ENCODE data around the gene TANK.

TANK gene

GRCh38 chr2:161237392-161238264 lies 77.4 kb downstream of the TANK start:
- TF ChIP-seq CTCF (IDR thresholded peaks at IDR 0.05; ENCODE audit: poor library complexity, severe bottlenecking): no peak
- peak; percentile 74 for ATAC-seq (ENCODE audit: low read depth)
- DNase-seq (ENCODE audit: low spot score): no peak
- Histone ChIP-seq H3K27ac (ENCODE audit: poor library complexity, severe bottlenecking) (no peak overlapping the region), H3K4me3 (ENCODE audit: severe bottlenecking) (peak overlapping the region; percentile 43), H3K36me3 (ENCODE audit: low read depth) (peaks cover 26% of the 10 kb centered on the region), H3K4me1 (ENCODE audit: insufficient read depth, poor library complexity, severe bottlenecking) (no peaks in the 10 kb centered on the region), H3K27me3 (ENCODE audit: insufficient read depth, poor library complexity, severe bottlenecking) (no peaks in the 10 kb centered on the region), H3K9me3 (ENCODE audit: severe bottlenecking) (no peaks in the 10 kb centered on the region)

- Histone ChIP-seq H3K36me3 (ENCODE audit: low read depth) (peaks cover 25% of the 10 kb centered on the region), H3K9me3 (ENCODE audit: severe bottlenecking) (no peaks in the 10 kb centered on the region), H3K4me1 (ENCODE audit: insufficient read depth, poor library complexity, severe bottlenecking) (no peaks in the 10 kb centered on the region), H3K27ac (ENCODE audit: poor library complexity, severe bottlenecking) (no peak overlapping the region), H3K4me3 (ENCODE audit: severe bottlenecking) (peak overlapping the region; percentile 43), H3K27me3 (ENCODE audit: insufficient read depth, poor library complexity, severe bottlenecking) (no peaks in the 10 kb centered on the region)
- ATAC-seq (ENCODE audit: low read depth): peak; percentile 24
- no peak for DNase-seq (ENCODE audit: low spot score)
- TF ChIP-seq CTCF (IDR thresholded peaks at IDR 0.05; ENCODE audit: poor library complexity, severe bottlenecking): no peak
These were observed 78.0 kb downstream of the TANK start for GRCh38 chr2:161238265-161238559.

GRCh38 chr2:161238560-161239325 lies 78.5 kb downstream of the TANK start:
- Histone ChIP-seq H3K36me3 (ENCODE audit: low read depth) (peaks cover 20% of the 10 kb centered on the region), H3K4me3 (ENCODE audit: severe bottlenecking) (peak overlapping the region; percentile 43), H3K9me3 (ENCODE audit: severe bottlenecking) (no peaks in the 10 kb centered on the region), H3K27me3 (ENCODE audit: insufficient read depth, poor library complexity, severe bottlenecking) (no peaks in the 10 kb centered on the region), H3K27ac (ENCODE audit: poor library complexity, severe bottlenecking) (no peak overlapping the region), H3K4me1 (ENCODE audit: insufficient read depth, poor library complexity, severe bottlenecking) (no peaks in the 10 kb centered on the region)
- DNase-seq (ENCODE audit: low spot score) (peak; percentile 63), ATAC-seq (ENCODE audit: low read depth) (peak; percentile 45)
- no peak for TF ChIP-seq CTCF (IDR thresholded peaks at IDR 0.05; ENCODE audit: poor library complexity, severe bottlenecking)

GRCh38 chr2:161239326-161240109 lies 79.3 kb downstream of the TANK start:
- ATAC-seq (ENCODE audit: low read depth) (no peak), DNase-seq (ENCODE audit: low spot score) (peak; percentile 57)
- Histone ChIP-seq H3K27me3 (ENCODE audit: insufficient read depth, poor library complexity, severe bottlenecking) (no peaks in the 10 kb centered on the region), H3K27ac (ENCODE audit: poor library complexity, severe bottlenecking) (no peak overlapping the region), H3K4me1 (ENCODE audit: insufficient read depth, poor library complexity, severe bottlenecking) (no peaks in the 10 kb centered on the region), H3K9me3 (ENCODE audit: severe bottlenecking) (no peaks in the 10 kb centered on the region), H3K36me3 (ENCODE audit: low read depth) (peaks cover 13% of the 10 kb centered on the region), H3K4me3 (ENCODE audit: severe bottlenecking) (no peak overlapping the region)
- no peak for TF ChIP-seq CTCF (IDR thresholded peaks at IDR 0.05; ENCODE audit: poor library complexity, severe bottlenecking)
